AG09319 (cell line): ENCODE results near the gene CAMTA1.

Experiments used
- DNase-seq: peaks from one replicate; pipeline ENCODE4 v3.0.0-alpha.2; 2010; ENCODE audit warnings: low read depth; ENCODE audit errors: extremely low read depth
- CTCF ChIP-seq: IDR thresholded peaks from 2 replicates; pipeline ENCODE4 v1.5.1; 2011; ENCODE audit warnings: low read depth, mild to moderate bottlenecking, inconsistent platforms, low read length, moderate library complexity

The CAMTA1 gene

GRCh38 chr1:7642418-7642704 lies 857.1 kb downstream of the CAMTA1 start:
- no peak for TF ChIP-seq CTCF
- no peak for DNase-seq

GRCh38 chr1:7642781-7643529 lies 857.7 kb downstream of the CAMTA1 start:
- TF ChIP-seq CTCF = no peak
- no peak for DNase-seq

- DNase-seq = no peak
These were observed 858.3 kb downstream of the CAMTA1 start for GRCh38 chr1:7643530-7643929.

GRCh38 chr1:7644086-7644485 lies 858.8 kb downstream of the CAMTA1 start:
- no peak for DNase-seq
- no peak for TF ChIP-seq CTCF

More at GRCh38 chr1:7643530-7643929, 858.3 kb downstream of the CAMTA1 start:
- no peak for TF ChIP-seq CTCF

- TF ChIP-seq CTCF = no peak
- no peak for DNase-seq
These were observed 859.9 kb downstream of the CAMTA1 start for GRCh38 chr1:7644961-7645750.

- TF ChIP-seq CTCF = no peak
- no peak for DNase-seq
These were observed 860.4 kb downstream of the CAMTA1 start for GRCh38 chr1:7645751-7646048.

- TF ChIP-seq CTCF = no peak
- no peak for DNase-seq
These were observed 860.9 kb downstream of the CAMTA1 start for GRCh38 chr1:7646164-7646563.
